Esophagus squamous epithelium (tissue), 5 donors: Measurements from ENCODE around the gene GRK2. TPM values are rescaled to one million over a fixed set of nuclear protein-coding genes. Genes with fewer than 3 reads are reported as not detected.
A peak's percentile ranks its signal among the peaks of the same experiment; 100 is the strongest.

ENCODE experiments used
- DNase-seq: peaks from one replicate; lab custom pipeline; 2025; lab: John Stamatoyannopoulos, UW
- H3K27ac ChIP-seq, 4 donors: fragments of 200-600 bp; sonication (generic); one replicate each; pipeline ENCODE4 v1.5.1; 2016 to 2019; ENCODE audit warnings: mild to moderate bottlenecking in 1 of 4
- H3K27me3 ChIP-seq, 4 donors: fragments of 200-600 bp; sonication (generic); 1 replicate in 3 of 4; 2 replicates in 1 of 4; pipeline versions ENCODE4 v1.5.1 to v1.6.0; 2017 to 2021; ENCODE audit warnings: antibody characterized with exemption in 1 of 4
- H3K36me3 ChIP-seq, 3 donors: fragments of 200-600 bp; sonication (generic); one replicate each; pipeline ENCODE4 v1.5.1; 2016 to 2019
- H3K4me1 ChIP-seq, 3 donors: fragments of 200-600 bp; sonication (generic); one replicate each; pipeline ENCODE4 v1.5.1; 2017 to 2019
- H3K4me3 ChIP-seq, 4 donors: fragments of 200-600 bp; sonication (generic); 1 replicate in 3 of 4; 2 replicates in 1 of 4; pipeline ENCODE4 v1.5.1; 2016 to 2019; ENCODE audit warnings: mild to moderate bottlenecking in 2 of 4, moderate library complexity in 1 of 4
- H3K9me3 ChIP-seq, 3 donors: fragments of 200-600 bp; sonication (generic); one replicate each; pipeline ENCODE4 v1.5.1; 2016 to 2019
- CTCF ChIP-seq, 6 experiments: fragments of 450-650 bp in 4 of 6; fragments of 200-600 bp in 2 of 6; sonication (generic) in 2 of 6; IDR thresholded peaks; one replicate each; pipeline ENCODE4 v1.5.1; 2016 to 2019; ENCODE audit warnings: antibody characterized with exemption in 6 of 6, mild to moderate bottlenecking in 4 of 6, moderate library complexity in 4 of 6
- POLR2A ChIP-seq, 4 donors: fragments of 450-650 bp; IDR thresholded peaks; one replicate each; pipeline ENCODE4 v1.6.1; 2017; ENCODE audit warnings: antibody characterized with exemption in 4 of 4, mild to moderate bottlenecking in 4 of 4, moderate library complexity in 3 of 4
- WGBS, 2 donors: methylation state at CpG; one replicate each; pipeline ENCODE4 v1.1.5; 2018; 5-methylcytosine and 5-hydroxymethylcytosine counted together
- intact Hi-C: fragments of 100-400 bp; cut with DNase I; formaldehyde crosslinking; loops from one replicate; pipeline ENCODE4 v1.15.0; 2022
- total RNA-seq, 4 donors: library from RNA; depleted of rRNA; stranded (reverse); fragments of >200 nt; gene quantifications; one replicate each; pipeline ENCODE4 v1.1.0, GENCODE V29; 2016
- donor health status: DM: yes; HTN: yes; CAD: no.

GRK2 gene
- total RNA-seq, 4 donors from 2014 or later = 54.1 to 93.2 (median 68.5) TPM

DNA sequence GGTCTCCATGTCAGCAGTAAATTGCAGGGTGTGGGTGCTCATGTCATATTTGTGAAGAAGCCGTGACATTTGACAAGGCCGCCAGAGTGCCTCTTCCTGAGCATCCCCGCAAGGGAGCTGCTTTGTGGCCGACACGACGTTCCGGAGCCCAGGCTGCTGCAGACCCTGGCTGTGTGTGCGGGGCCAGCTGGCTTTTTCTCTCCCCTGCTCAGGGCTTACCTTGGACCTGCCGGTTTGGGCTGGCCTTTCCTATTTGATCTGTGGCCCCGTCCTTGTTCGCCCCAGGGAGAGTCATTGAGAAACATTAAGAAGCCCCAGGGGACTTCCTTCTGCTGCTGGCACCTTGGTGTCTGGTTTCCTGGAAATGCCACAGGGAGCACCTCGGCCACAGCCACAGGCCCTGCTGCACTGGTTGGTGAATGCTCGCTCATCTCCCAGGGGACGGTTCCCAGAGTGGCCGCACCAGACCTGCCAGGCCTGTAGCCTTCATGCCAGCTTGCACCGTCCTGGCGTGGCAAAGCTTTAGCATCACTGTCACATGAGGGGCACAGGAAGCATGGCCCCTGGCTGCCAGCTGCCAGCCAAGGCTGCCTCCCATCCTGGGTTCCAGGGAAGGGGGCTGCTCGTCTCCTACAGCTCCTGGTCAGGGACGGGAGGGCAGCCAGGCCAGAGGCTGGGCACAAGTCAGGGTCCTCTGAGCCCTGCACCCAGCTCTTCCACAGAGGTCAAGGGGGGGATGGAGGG, 5.4 kb downstream of the GRK2 start:
- Histone ChIP-seq H3K27ac (peak overlapping the region; percentile 25 to 98 (median 95)), H3K4me3 (peak overlapping the region in 2 of 4 donors; percentile 96 to 99), H3K4me1 (peaks cover 93 to 99% (median 95%) of the 10 kb centered on the region in 3 donors), H3K9me3 (no peaks in the 10 kb centered on the region), H3K36me3 (peaks cover 8 to 60% (median 15%) of the 10 kb centered on the region in 3 donors), H3K27me3 (no peaks in the 10 kb centered on the region)
- no peak for TF ChIP-seq CTCF (IDR thresholded peaks at IDR 0.05)
- TF ChIP-seq POLR2A (IDR thresholded peaks at IDR 0.05) = no peak
- 67% methylated on average over 2 to 8 of the region's 19 CpGs for WGBS, 2 donors
- no peak for DNase-seq
- intact Hi-C loops = no loop called here

GRCh38 chr11:67272327-67273259, 6.3 kb downstream of the GRK2 start:
- 66 to 75% methylated on average over 6 to 10 of the region's 23 CpGs for WGBS, 2 donors
- peaks cover 99 to 100% (median 100%) of the 10 kb centered on the region in 3 donors for H3K4me1 ChIP-seq
- DNase-seq = no peak
- intact Hi-C loops = no loop called here
- no peak for TF ChIP-seq CTCF (IDR thresholded peaks at IDR 0.05)
- no peak for TF ChIP-seq POLR2A (IDR thresholded peaks at IDR 0.05)
- peak overlapping the region; percentile 65 to 98 (median 95) for H3K27ac ChIP-seq
- H3K36me3 ChIP-seq = peaks cover 8 to 60% (median 15%) of the 10 kb centered on the region in 3 donors
- H3K27me3 ChIP-seq = no peaks in the 10 kb centered on the region
- peak overlapping the region in 1 of 4 donors; percentile 99 for H3K4me3 ChIP-seq
- H3K9me3 ChIP-seq = no peaks in the 10 kb centered on the region

DNA sequence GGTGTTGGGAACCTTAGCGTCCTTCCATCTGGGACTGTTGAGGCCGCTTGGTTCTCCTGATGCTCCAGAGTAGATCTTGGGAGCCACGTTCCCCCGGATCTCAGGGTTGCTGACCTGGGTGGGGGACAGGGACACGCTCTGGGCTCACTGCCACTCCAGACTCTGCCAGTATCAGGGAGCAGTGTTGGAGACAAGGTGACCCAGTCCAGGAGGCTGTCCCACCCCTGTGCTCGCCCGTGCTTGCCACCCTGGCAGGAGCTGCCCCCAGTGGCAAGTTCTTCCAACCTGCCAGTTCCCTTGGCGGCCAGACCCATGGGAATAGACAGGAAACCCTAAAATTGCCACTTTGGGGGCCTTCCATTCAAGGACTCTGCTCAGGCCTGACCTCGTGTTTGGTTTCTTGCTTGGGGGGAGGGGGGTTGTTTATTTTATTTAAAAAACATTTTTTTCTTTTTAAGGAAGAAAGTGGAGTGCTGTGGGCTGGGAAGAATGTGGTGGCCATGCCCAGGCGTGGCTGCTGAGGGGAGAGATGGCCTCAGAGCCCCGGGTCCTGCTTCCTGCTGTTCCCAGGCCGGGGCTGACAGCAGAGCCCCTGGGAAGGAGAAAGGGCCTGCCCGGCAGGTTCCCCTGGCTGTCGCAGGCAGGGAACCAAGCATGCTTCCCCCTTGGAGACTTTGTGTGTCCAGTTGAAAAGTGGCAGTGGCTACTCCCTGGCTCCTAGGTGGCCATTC, 7.2 kb downstream of the GRK2 start:
- DNase-seq = no peak
- intact Hi-C loops = no loop called here
- H3K36me3 ChIP-seq = peaks cover 12 to 58% (median 12%) of the 10 kb centered on the region in 3 donors
- peaks cover 99 to 100% (median 100%) of the 10 kb centered on the region in 3 donors for H3K4me1 ChIP-seq
- no peak overlapping the region for H3K4me3 ChIP-seq
- TF ChIP-seq CTCF (IDR thresholded peaks at IDR 0.05) (peak in 1 of 6 experiments; percentile 11), POLR2A (IDR thresholded peaks at IDR 0.05) (no peak)
- no peaks in the 10 kb centered on the region for H3K27me3 ChIP-seq
- H3K27ac ChIP-seq = peak overlapping the region; percentile 65 to 98 (median 95)
- no peaks in the 10 kb centered on the region for H3K9me3 ChIP-seq
- WGBS, 2 donors = 18 to 35% methylated on average over 8 to 11 of the region's 14 CpGs

DNA sequence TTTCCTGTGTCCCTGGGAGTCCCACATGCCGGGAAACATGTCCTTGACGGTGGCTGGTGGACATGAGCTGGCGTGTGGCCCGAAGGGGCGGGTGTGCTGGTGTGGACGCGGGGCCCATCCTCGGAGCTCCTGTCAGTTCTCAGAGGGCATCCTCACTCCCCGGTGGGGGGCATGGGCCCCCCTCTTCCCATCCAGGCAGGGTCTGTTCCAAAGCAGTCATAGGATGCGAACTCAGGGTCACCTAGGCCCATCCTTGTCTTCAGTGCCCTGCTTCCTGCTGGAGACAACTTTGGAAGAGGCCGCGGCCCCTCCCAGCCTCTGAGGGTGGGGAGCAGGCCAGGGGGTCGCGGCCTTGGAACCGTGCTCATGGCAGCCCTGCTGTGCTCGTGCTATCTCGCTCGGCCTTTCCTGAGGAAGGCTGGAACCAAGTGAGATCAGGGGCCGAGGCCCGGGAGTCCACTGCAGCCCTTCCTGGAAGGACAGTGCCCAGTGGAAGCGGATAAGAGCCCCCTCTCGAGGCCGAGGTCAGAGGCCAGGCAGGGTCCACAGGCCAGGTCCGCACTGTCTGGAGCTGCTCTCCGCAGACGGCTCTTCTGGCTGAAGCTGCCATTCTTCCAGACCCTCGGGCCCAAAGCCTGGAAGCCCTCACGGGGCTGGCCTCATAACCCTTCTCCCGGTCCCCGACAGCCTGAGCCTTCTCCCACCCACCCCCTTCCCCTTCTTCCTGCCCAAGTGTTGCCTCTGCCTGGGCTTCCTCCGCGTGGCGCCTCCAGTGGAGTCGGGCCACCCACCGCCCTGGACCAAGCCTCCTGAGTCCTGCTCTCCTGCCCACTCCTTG, 8.7 kb downstream of the GRK2 start:
- peaks cover 13 to 60% (median 13%) of the 10 kb centered on the region in 3 donors for H3K36me3 ChIP-seq
- DNase-seq = no peak
- intact Hi-C loops = no loop called here
- H3K9me3 ChIP-seq = no peaks in the 10 kb centered on the region
- H3K4me1 ChIP-seq = peaks cover 89 to 100% (median 91%) of the 10 kb centered on the region in 3 donors
- peak overlapping the region; percentile 88 to 98 (median 97) for H3K27ac ChIP-seq
- TF ChIP-seq POLR2A (IDR thresholded peaks at IDR 0.05) (no peak), CTCF (IDR thresholded peaks at IDR 0.05) (no peak)
- 56 to 67% methylated on average over 4 to 23 of the region's 35 CpGs for WGBS, 2 donors
- peak overlapping the region in 2 of 4 donors; percentile 1 to 7 for H3K4me3 ChIP-seq
- H3K27me3 ChIP-seq = no peaks in the 10 kb centered on the region
